HepG2 (cell line): ENCODE data around the gene ETS1. TPM values are rescaled to one million over a fixed set of nuclear protein-coding genes. Genes with fewer than 3 reads are reported as not detected.

Experiments
- AFF4 ChIP-seq: sonication (generic); formaldehyde crosslinking; IDR thresholded peaks from 2 replicates; pipeline ENCODE4 v1.4.0; 2020; ENCODE audit warnings: missing genetic modification reagents
- ELF3 ChIP-seq: IDR thresholded peaks from 2 replicates; pipeline ENCODE4 v1.6.1; 2016; ENCODE audit warnings: missing genetic modification reagents, missing compliant biosample characterization
- ISL2 ChIP-seq: sonication (generic); formaldehyde crosslinking; IDR thresholded peaks from 2 replicates; pipeline ENCODE4 v1.5.0; 2020; ENCODE audit warnings: missing genetic modification reagents
- KLF16 ChIP-seq, 2 experiments: sonication (generic) in 1 of 2; formaldehyde crosslinking in 1 of 2; IDR thresholded peaks; 2 replicates each; pipeline versions ENCODE4 v1.6.1 to v1.8.0; 2016 to 2023; ENCODE audit warnings: missing genetic modification reagents in 2 of 2, missing compliant biosample characterization in 1 of 2
- KLF9 ChIP-seq: IDR thresholded peaks from 2 replicates; pipeline ENCODE4 v1.6.1; 2016; ENCODE audit warnings: low read depth
- MYPOP ChIP-seq: sonication (generic); formaldehyde crosslinking; IDR thresholded peaks from 2 replicates; pipeline ENCODE4 v1.8.1; 2023; ENCODE audit warnings: mild to moderate bottlenecking, moderate library complexity, missing genetic modification reagents
- PBX3 ChIP-seq: sonication (generic); formaldehyde crosslinking; IDR thresholded peaks from 2 replicates; pipeline ENCODE4 v1.8.1; 2023; ENCODE audit warnings: missing genetic modification reagents, inconsistent platforms, borderline replicate concordance
- RAD21 ChIP-seq: fragments of 450-650 bp; formaldehyde crosslinking; IDR thresholded peaks from 2 replicates; pipeline ENCODE4 v1.5.0; 2020; ENCODE audit warnings: mild to moderate bottlenecking
- TFE3 ChIP-seq: IDR thresholded peaks from 2 replicates; pipeline ENCODE4 v1.6.1; 2016
- ZNF362 ChIP-seq: sonication (generic); formaldehyde crosslinking; IDR thresholded peaks from 2 replicates; pipeline ENCODE4 v1.4.0; 2020; ENCODE audit warnings: missing genetic modification reagents, mild to moderate bottlenecking, borderline replicate concordance
- ZNF513 ChIP-seq: sonication (generic); formaldehyde crosslinking; conservative IDR thresholded peaks from 2 replicates; pipeline ENCODE4 v1.5.0; 2020; ENCODE audit warnings: missing genetic modification reagents
- ZNF891 ChIP-seq: sonication (generic); formaldehyde crosslinking; IDR thresholded peaks from 2 replicates; pipeline ENCODE4 v1.5.0; 2020; ENCODE audit warnings: mild to moderate bottlenecking, missing genetic modification reagents
- ZXDC ChIP-seq: sonication (generic); formaldehyde crosslinking; IDR thresholded peaks from 2 replicates; pipeline ENCODE4 v1.5.0; 2020; ENCODE audit warnings: mild to moderate bottlenecking, missing genetic modification reagents
- polyA plus RNA-seq, 8 experiments: library from polyadenylated mRNA; depleted of rRNA in 3 of 8; stranded (reverse) in 7 of 8; unstranded in 1 of 8; fragments of >200 nt; fragmentation: Illumina TruSeq in 4 of 8; extraction: Trizol in 4 of 8; gene quantifications; 2 replicates each; pipeline versions ENCODE4 v1.2.1 to v1.2.3, GENCODE V29; 2011 to 2016; ENCODE audit warnings: low read depth in 4 of 8, missing spikeins in 1 of 8, mixed read lengths in 1 of 8; ENCODE audit not compliant: insufficient read depth in 1 of 8
- total RNA-seq, 5 experiments: library from RNA; depleted of rRNA; stranded (reverse); fragments of >200 nt; fragmentation: Illumina TruSeq; extraction: Trizol; gene quantifications; 2 replicates each; pipeline ENCODE4 v1.2.3, GENCODE V29; 2016; ENCODE audit warnings: low read depth in 1 of 5

Gene ETS1
- total and polyA plus RNA-seq, 2 of the 13 experiments (the other 11 are each of a cell fraction or from before 2014, with no cell fraction given), result 0.18 to 0.34 TPM

- TF ChIP-seq TFE3 (CRISPR knock-in tag) (peak; percentile 69), MYPOP (CRISPR knock-in tag) (no peak), ZNF513 (CRISPR knock-in tag) (no peak), PBX3 (CRISPR knock-in tag) (no peak), ZNF362 (CRISPR knock-in tag) (peak; percentile 59; the same call in 1 of the 2 replicates), ELF3 (peak; percentile 66), ZXDC (CRISPR knock-in tag) (no peak), AFF4 (CRISPR knock-in tag) (no peak), KLF9 (CRISPR knock-in tag) (no peak), ZNF891 (CRISPR knock-in tag) (no peak), KLF16 (CRISPR knock-in tag; IDR thresholded peaks at IDR 0.05) (0 out of 4 replicates have a peak, but pooled peaks of 1 of the 2 experiments have one; percentile 23), ISL2 (CRISPR knock-in tag) (0 out of 2 replicates have a peak, but pooled peaks have one; percentile 20), RAD21 (peak; percentile 35; the same call in 1 of the 2 replicates)
These were observed 139.0 kb downstream of the ETS1 start (continued) for GRCh38 chr11:128448200-128448886.
